K562 (cell line): Measurements from ENCODE around the gene BEST2. TPM values are rescaled to one million over a fixed set of nuclear protein-coding genes. Genes with fewer than 3 reads are reported as not detected.

ENCODE experiments used
- SLC30A9 ChIP-seq: fragments of 250-450 bp; sonication (Bioruptor Pico); IDR thresholded peaks from 2 replicates; pipeline ENCODE4 v1.8.0; 2022; ENCODE audit warnings: mild to moderate bottlenecking, moderate library complexity
- TAF9B ChIP-seq: fragments of 450-650 bp; IDR thresholded peaks from 2 replicates; pipeline ENCODE4 v1.6.1; 2018; ENCODE audit warnings: mild to moderate bottlenecking; ENCODE audit not compliant: partially characterized antibody
- ZNF134 ChIP-seq: fragments of 250-450 bp; sonication (Bioruptor Pico); conservative IDR thresholded peaks from 2 replicates; pipeline ENCODE4 v1.4.0; 2020
- polyA plus RNA-seq, 8 experiments: library from polyadenylated mRNA; depleted of rRNA in 4 of 8; stranded (reverse) in 5 of 8; unstranded in 3 of 8; fragments of >200 nt; fragmentation: Nextera tagmentation in 2 of 8; fragmentation: Illumina TruSeq in 1 of 8; extraction: Ambion mirVana in 2 of 8; extraction: Trizol in 1 of 8; gene quantifications; 2 replicates each; pipeline versions ENCODE4 v1.2.1 to v1.2.3, GENCODE V29; 2011 to 2014; ENCODE audit warnings: inconsistent platforms in 1 of 8, missing spikeins in 1 of 8
- total RNA-seq, 7 experiments: library from RNA; depleted of rRNA in 6 of 7; stranded (reverse); fragments of >200 nt in 6 of 7; fragmentation: Illumina TruSeq in 2 of 7; extraction: Trizol in 2 of 7; gene quantifications; 2 replicates each; pipeline versions ENCODE4 v1.2.1 to v1.2.3, GENCODE V29; 2011 to 2021; ENCODE audit warnings: low replicate concordance in 1 of 7
- TF ChIP-seq, protein P1 (sequence below): fragments of 250-450 bp; sonication (Bioruptor Pico); IDR thresholded peaks from 2 replicates; pipeline ENCODE4 v1.4.0; 2020
- TF ChIP-seq, protein P2 (sequence below), 2 experiments: fragments of 450-650 bp; IDR thresholded peaks; 2 replicates each; pipeline ENCODE4 v1.6.1; 2016; ENCODE audit warnings: mild to moderate bottlenecking in 2 of 2, borderline replicate concordance in 1 of 2, low read depth in 1 of 2, moderate library complexity in 1 of 2

BEST2 gene
- total and polyA plus RNA-seq, 9 of the 15 experiments (the other 6 are each of a cell fraction or from before 2014, with no cell fraction given): not detected

DNA sequence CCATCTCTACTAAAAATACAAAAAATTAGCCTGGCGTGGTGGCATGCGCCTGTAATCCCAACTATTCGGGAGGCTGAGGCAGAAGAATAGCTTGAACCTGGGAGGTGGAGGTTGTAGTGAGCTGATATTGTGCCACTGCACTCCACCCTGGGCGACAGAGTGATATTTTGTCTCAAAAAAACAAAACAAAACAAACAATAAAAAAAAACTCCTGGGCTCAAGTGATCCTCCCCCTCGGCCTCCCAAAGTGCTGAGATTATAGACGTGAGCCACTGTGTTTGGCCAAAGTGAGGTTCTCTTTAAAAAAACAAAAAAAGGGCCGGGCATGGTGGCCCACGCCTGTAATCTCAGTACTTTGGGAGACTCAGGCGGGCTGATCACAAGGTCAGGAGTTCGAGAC is 35.9 kb downstream of the BEST2 start (continued):
- TF ChIP-seq, protein P1, sequence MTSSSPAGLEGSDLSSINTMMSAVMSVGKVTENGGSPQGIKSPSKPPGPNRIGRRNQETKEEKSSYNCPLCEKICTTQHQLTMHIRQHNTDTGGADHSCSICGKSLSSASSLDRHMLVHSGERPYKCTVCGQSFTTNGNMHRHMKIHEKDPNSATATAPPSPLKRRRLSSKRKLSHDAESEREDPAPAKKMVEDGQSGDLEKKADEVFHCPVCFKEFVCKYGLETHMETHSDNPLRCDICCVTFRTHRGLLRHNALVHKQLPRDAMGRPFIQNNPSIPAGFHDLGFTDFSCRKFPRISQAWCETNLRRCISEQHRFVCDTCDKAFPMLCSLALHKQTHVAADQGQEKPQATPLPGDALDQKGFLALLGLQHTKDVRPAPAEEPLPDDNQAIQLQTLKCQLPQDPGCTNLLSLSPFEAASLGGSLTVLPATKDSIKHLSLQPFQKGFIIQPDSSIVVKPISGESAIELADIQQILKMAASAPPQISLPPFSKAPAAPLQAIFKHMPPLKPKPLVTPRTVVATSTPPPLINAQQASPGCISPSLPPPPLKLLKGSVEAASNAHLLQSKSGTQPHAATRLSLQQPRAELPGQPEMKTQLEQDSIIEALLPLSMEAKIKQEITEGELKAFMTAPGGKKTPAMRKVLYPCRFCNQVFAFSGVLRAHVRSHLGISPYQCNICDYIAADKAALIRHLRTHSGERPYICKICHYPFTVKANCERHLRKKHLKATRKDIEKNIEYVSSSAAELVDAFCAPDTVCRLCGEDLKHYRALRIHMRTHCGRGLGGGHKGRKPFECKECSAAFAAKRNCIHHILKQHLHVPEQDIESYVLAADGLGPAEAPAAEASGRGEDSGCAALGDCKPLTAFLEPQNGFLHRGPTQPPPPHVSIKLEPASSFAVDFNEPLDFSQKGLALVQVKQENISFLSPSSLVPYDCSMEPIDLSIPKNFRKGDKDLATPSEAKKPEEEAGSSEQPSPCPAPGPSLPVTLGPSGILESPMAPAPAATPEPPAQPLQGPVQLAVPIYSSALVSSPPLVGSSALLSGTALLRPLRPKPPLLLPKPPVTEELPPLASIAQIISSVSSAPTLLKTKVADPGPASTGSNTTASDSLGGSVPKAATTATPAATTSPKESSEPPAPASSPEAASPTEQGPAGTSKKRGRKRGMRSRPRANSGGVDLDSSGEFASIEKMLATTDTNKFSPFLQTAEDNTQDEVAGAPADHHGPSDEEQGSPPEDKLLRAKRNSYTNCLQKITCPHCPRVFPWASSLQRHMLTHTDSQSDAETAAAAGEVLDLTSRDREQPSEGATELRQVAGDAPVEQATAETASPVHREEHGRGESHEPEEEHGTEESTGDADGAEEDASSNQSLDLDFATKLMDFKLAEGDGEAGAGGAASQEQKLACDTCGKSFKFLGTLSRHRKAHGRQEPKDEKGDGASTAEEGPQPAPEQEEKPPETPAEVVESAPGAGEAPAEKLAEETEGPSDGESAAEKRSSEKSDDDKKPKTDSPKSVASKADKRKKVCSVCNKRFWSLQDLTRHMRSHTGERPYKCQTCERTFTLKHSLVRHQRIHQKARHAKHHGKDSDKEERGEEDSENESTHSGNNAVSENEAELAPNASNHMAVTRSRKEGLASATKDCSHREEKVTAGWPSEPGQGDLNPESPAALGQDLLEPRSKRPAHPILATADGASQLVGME (CRISPR knock-in tag): no peak
- TF ChIP-seq SLC30A9 (CRISPR knock-in tag) (no peak), ZNF134 (CRISPR knock-in tag) (no peak), TAF9B (no peak)
- TF ChIP-seq, protein P2, sequence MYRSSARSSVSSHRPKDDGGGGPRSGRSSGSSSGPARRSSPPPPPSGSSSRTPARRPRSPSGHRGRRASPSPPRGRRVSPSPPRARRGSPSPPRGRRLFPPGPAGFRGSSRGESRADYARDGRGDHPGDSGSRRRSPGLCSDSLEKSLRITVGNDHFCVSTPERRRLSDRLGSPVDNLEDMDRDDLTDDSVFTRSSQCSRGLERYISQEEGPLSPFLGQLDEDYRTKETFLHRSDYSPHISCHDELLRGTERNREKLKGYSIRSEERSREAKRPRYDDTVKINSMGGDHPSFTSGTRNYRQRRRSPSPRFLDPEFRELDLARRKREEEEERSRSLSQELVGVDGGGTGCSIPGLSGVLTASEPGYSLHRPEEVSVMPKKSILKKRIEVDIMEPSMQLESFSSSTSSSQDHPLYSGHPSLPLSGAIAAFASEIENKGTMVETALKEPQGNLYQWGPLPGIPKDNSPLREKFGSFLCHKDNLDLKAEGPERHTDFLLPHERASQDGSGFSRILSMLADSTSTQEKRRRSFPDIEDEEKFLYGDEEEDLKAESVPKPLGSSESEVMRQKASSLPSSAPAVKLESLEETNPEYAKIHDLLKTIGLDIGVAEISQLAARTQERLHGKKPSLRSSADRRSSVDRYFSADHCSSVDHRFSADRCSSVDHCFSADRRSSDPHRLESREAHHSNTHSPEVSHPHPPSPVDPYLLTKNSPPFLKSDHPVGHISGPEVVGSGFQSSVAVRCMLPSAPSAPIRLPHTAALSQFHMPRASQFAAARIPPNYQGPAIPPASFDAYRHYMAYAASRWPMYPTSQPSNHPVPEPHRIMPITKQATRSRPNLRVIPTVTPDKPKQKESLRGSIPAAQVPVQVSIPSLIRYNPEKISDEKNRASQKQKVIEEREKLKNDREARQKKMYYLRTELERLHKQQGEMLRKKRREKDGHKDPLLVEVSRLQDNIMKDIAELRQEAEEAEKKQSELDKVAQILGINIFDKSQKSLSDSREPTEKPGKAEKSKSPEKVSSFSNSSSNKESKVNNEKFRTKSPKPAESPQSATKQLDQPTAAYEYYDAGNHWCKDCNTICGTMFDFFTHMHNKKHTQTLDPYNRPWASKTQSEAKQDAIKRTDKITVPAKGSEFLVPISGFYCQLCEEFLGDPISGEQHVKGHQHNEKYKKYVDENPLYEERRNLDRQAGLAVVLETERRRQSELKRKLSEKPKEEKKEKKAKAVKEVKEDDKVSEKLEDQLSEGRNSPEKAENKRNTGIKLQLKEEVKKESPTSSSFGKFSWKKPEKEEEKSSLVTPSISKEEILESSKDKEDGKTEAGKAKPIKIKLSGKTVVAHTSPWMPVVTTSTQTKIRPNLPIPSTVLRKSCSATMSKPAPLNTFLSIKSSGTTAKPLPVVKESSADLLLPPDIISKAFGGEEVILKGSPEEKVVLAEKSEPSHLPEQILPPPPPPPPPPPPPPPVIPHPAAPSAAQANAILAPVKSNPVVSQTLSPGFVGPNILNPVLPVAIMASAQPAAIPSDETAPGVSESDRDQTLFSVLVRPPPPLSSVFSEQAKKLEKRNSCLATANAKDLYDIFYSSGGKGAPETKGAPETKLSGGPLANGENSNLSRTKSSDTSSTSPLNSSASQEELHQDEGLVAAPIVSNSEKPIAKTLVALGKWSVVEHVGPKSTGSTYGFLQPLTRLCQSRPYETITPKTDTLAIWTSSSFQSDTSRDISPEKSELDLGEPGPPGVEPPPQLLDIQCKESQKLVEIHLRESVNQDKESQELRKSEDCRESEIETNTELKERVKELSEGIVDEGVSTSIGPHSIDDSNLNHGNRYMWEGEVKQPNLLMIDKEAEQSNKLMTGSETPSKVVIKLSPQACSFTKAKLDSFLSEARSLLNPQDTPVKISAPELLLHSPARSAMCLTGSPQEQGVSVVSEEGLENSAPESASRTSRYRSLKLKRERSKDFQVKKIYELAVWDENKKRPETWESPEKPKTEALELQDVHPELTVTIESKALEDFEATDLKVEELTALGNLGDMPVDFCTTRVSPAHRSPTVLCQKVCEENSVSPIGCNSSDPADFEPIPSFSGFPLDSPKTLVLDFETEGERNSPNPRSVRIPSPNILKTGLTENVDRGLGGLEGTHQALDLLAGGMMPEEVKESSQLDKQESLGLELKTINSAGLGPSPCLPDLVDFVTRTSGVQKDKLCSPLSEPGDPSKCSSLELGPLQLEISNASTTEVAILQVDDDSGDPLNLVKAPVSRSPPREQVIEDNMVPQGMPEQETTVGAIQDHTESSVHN (IDR thresholded peaks at IDR 0.05; ENCODE audit: borderline replicate concordance in 1 of 2, low read depth in 1 of 2): no peak
